ACC112 (cell line): ENCODE data around the gene TRIB2.

Source experiments
- H2AFZ ChIP-seq: fragments of 200-600 bp; sonication (generic); one replicate; pipeline ENCODE4 v1.6.0; 2017; ENCODE audit warnings: antibody characterized with exemption, low read length; ENCODE audit not compliant: unreplicated experiment
- H3K27ac ChIP-seq: fragments of 200-600 bp; sonication (generic); 2 replicates; pipeline ENCODE4 v1.5.1; 2014; ENCODE audit warnings: low read depth, mild to moderate bottlenecking, antibody characterized with exemption, low read length, moderate library complexity
- H3K27me3 ChIP-seq: fragments of 200-600 bp; sonication (generic); 2 replicates; pipeline ENCODE4 v1.6.1; 2014; ENCODE audit warnings: mild to moderate bottlenecking, antibody characterized with exemption, low read length, moderate library complexity, mixed read lengths; ENCODE audit not compliant: insufficient read depth
- H3K36me3 ChIP-seq: fragments of 200-600 bp; sonication (generic); 2 replicates; pipeline ENCODE4 v1.6.1; 2016; ENCODE audit warnings: mild to moderate bottlenecking, antibody characterized with exemption, low read length, moderate library complexity, mixed read lengths; ENCODE audit not compliant: insufficient read depth
- H3K4me1 ChIP-seq: fragments of 200-600 bp; sonication (generic); one replicate; pipeline ENCODE4 v1.6.1; 2016; ENCODE audit warnings: low read length, mixed read lengths; ENCODE audit not compliant: insufficient read depth, unreplicated experiment, control insufficient read depth
- H3K4me3 ChIP-seq: fragments of 200-600 bp; sonication (generic); 2 replicates; pipeline ENCODE4 v1.5.1; 2014; ENCODE audit warnings: mild to moderate bottlenecking, low read depth, low read length
- H3K79me2 ChIP-seq: fragments of 200-600 bp; sonication (generic); one replicate; pipeline ENCODE4 v1.6.0; 2016; ENCODE audit warnings: low read length; ENCODE audit not compliant: control insufficient read depth, unreplicated experiment, insufficient read depth

The TRIB2 gene

DNA sequence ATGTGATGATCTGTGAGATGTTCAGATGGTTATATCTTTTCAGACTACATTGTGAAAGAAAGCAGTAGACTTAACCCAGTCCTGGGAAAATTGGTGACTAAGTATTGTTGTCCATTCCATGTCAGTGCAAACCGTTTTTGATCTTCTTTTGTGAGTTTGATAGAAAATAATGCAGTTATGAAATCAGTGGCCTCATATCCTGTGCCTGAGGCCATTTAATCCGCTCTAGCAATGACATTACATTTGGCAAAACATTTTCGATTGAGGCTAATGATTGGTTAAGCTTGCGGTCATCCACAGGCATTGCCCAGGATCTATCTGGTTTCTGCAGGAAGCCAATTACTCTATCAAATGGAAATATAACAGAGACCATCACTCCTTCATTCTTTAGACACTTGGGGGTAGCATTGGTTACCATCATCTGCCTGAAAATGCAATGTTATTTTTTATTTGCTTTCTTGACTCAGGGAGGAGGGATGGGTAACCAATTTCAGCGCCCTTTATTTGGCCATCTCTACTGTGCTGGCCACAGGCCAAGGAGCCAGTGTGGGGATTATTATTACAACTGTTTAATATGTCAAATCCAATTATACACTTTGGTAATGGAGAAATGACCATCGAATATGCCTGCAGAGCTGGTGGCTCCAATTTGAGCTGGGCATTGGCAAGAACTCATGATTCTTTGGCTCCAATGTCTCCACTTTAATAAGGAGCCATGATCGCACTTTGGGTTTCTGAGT lies 33.6 kb downstream of the TRIB2 start:
- Histone ChIP-seq H2AFZ (no peak overlapping the region), H3K4me1 (no peaks in the 10 kb centered on the region), H3K27ac (no peak overlapping the region), H3K79me2 (no peaks in the 10 kb centered on the region), H3K27me3 (no peaks in the 10 kb centered on the region), H3K4me3 (no peak overlapping the region), H3K36me3 (no peaks in the 10 kb centered on the region)

DNA sequence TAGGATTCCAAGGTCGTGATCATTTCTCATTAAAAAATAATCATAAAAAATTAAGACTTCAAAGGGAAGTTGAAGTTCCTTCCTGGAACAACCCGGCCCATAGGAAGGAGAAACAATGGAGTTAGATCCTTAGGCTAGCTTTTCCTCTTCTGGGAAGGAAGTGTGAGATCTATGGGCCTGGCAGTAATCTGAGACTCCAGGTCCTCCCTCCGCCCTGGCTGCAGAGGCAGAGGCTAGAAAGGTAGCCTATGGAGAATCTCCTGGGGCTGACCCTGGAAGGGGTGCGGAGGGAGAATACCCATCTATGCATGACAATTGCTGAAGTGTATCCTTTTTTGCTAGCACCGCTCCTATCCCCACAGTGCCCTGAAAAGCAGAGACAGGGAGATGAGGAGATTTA lies 37.9 kb downstream of the TRIB2 start:
- no peak overlapping the region for H3K4me3 ChIP-seq
- H3K27ac ChIP-seq, result no peak overlapping the region
- peaks cover 11% of the 10 kb centered on the region for H3K4me1 ChIP-seq
- H3K36me3 ChIP-seq, result no peaks in the 10 kb centered on the region
- no peaks in the 10 kb centered on the region for H3K27me3 ChIP-seq
- no peak overlapping the region for H2AFZ ChIP-seq
- no peaks in the 10 kb centered on the region for H3K79me2 ChIP-seq

DNA sequence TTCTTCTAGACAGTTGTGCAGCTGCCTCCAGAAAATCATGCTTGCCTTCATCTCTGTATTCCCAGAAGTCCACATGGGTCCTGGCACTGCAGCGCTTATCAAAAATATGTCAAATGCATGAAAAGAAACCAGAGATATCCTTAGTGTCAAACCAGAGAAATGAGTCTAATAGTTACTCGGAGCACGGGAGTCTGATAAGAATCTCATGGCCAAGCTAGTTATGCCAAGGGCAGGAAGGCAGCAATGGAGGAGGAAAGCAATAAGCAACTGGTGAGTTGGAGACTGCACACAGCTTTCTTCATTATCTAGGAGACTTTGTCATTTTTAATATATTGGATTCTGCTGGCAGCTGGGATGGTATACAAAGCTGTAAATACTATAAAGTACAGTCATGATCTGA lies 38.6 kb downstream of the TRIB2 start:
- Histone ChIP-seq H3K36me3 (no peaks in the 10 kb centered on the region), H3K4me1 (peaks cover 18% of the 10 kb centered on the region), H2AFZ (no peak overlapping the region), H3K4me3 (no peak overlapping the region), H3K27me3 (no peaks in the 10 kb centered on the region), H3K79me2 (no peaks in the 10 kb centered on the region), H3K27ac (no peak overlapping the region)

GRCh38 chr2:12759248-12759647 lies 42.5 kb downstream of the TRIB2 start:
- H2AFZ ChIP-seq, result no peak overlapping the region

DNA sequence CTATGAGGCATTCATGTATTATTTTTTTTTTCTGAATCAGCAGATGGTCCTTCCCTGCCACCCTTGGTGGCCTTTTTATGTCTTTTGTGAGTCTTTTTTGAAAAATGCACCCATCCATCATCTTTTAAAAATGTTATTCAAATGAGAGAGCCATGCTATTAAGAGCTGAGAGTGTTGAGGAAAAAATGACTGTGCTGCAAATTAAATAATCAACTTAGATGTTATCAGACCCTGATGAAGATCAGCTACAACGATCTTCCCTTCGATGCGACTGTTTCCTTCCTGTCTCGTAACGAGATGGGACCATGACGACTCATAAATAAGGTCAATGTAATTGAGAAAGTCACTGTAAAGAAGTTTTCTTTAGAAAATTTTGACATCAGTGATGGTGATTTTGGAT lies 44.4 kb downstream of the TRIB2 start:
- H2AFZ ChIP-seq, result no peak overlapping the region
- H3K36me3 ChIP-seq, result no peaks in the 10 kb centered on the region
- no peaks in the 10 kb centered on the region for H3K27me3 ChIP-seq
- H3K27ac ChIP-seq, result no peak overlapping the region
- peaks cover 50% of the 10 kb centered on the region for H3K4me1 ChIP-seq
- no peaks in the 10 kb centered on the region for H3K79me2 ChIP-seq
- no peak overlapping the region for H3K4me3 ChIP-seq

More at GRCh38 chr2:12759248-12759647, 42.5 kb downstream of the TRIB2 start:
- Histone ChIP-seq H3K36me3 (no peaks in the 10 kb centered on the region), H3K4me1 (peaks cover 39% of the 10 kb centered on the region), H3K4me3 (no peak overlapping the region), H3K27ac (peak overlapping the region; percentile 88), H3K27me3 (no peaks in the 10 kb centered on the region), H3K79me2 (no peaks in the 10 kb centered on the region)

- peaks cover 50% of the 10 kb centered on the region for H3K4me1 ChIP-seq
- H2AFZ ChIP-seq, result no peak overlapping the region
- no peak overlapping the region for H3K4me3 ChIP-seq
- peak overlapping the region; percentile 37; the same call in 1 of the 2 replicates for H3K27ac ChIP-seq
- H3K79me2 ChIP-seq, result no peaks in the 10 kb centered on the region
- no peaks in the 10 kb centered on the region for H3K27me3 ChIP-seq
- H3K36me3 ChIP-seq, result no peaks in the 10 kb centered on the region
These were observed 45.6 kb downstream of the TRIB2 start for GRCh38 chr2:12762337-12762736.

DNA sequence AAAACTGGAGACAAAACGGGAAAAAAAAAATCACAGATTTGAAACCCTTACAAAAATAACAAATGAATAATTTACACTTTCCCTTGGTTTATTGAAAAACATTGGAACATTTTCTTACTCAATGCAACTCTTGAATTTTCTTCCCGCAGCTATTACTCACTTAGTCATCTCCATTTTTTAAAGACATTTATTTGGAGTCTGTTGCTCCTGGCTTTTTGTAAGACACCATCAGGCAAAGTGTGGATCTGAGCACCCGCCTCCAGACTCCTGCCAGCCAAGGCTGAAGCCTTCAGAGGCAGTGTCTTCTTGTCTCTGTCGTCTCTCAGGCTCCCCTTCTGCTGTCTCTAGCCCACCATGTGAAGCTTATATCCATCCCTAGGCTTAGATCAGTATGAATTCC lies 46.2 kb downstream of the TRIB2 start:
- Histone ChIP-seq H2AFZ (peak overlapping the region; percentile 61), H3K4me3 (no peak overlapping the region), H3K27me3 (no peaks in the 10 kb centered on the region), H3K27ac (peak overlapping the region; percentile 37), H3K36me3 (no peaks in the 10 kb centered on the region), H3K4me1 (peaks cover 50% of the 10 kb centered on the region), H3K79me2 (no peaks in the 10 kb centered on the region)

DNA sequence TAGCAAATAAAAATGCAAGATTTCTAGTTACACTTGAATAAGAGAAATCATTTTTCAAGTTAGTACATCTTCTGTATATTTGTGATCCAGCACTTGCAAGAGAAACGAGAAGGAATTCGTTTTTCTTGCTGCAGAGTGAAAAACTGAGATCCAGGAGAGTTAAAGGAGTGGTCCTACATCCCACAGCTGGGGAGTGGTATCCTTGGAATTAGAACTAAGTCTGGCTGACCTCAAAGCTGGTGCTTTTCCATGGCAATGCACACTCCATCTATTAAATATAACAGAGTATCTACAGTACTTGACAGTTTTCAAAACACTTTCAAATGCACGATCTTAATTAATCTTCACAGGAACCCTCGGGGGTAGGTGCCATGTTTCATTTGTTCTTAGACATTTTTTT lies 46.8 kb downstream of the TRIB2 start:
- Histone ChIP-seq H3K27ac (peak overlapping the region; percentile 37), H3K27me3 (no peaks in the 10 kb centered on the region), H3K79me2 (no peaks in the 10 kb centered on the region), H3K36me3 (no peaks in the 10 kb centered on the region), H3K4me3 (no peak overlapping the region), H2AFZ (peak overlapping the region; percentile 61), H3K4me1 (peaks cover 50% of the 10 kb centered on the region)

DNA sequence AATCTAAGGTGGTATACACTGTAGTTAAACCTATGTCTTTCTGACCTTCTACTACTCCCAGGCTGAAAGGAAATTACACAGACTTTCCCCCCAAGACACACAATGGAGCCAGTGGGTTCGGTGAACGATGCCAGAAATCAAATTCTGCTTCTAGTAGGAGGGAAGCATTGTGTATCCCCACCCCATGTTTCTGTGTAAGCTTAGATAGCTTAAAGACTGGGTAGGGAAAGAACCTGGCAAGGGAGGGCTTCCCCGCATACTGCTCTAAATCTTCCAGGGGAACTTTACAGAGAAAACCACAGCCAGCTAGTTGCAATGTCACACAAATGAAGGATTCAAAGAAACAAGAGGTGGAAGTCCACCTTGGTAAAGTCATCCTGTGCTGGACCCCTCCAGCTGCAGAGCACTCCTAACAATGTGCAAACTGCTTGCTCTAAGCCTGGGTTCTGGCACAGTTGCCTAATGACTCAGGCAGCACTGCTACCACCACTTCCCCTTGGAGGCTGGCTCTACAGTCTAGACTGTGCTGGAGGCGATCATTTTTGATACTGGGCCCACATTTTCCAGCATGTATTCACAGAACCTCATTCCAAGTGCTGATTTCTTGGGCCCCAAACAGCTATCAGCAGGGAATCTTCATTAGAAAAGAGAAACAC lies 47.5 kb downstream of the TRIB2 start:
- no peak overlapping the region; the same call in 1 of the 2 replicates for H3K27ac ChIP-seq
- no peaks in the 10 kb centered on the region for H3K79me2 ChIP-seq
- peaks cover 43% of the 10 kb centered on the region for H3K4me1 ChIP-seq
- no peaks in the 10 kb centered on the region for H3K36me3 ChIP-seq
- H3K4me3 ChIP-seq, result no peak overlapping the region
- H2AFZ ChIP-seq, result no peak overlapping the region
- H3K27me3 ChIP-seq, result no peaks in the 10 kb centered on the region

DNA sequence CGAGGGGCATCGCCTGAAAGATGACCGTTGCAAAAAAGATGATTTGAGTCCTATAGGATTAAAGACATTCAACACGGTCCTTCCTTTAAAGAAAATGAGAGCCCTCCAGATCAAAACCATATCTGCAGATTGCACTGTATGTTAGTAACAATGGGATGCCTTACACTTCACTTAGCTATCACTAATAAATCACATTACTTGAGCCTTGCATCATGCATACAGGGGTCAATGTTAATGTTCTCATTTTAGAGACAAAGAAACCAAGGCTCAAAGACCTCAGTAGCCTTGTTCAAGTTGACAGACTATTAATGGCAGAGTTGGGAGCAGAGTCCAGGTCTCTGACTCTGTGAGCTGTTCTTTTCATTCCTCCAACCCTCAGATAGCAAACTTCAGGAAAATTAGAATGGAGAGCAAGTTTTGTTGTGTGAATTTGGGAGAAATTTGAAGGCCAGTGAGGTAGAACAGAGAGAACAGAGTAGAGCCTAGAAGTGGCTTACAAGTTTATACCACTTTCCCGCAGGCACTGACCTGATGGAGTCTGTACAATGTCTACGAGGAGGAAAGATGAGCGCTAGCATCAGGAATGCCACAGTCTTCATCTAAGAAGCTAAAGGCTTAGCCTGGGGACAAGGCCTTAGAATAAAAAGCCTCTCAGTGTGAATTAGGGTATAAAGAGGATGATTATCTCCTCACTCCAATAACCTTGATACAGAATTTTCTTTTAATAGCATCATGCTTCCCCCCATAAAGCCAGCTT lies 48.3 kb downstream of the TRIB2 start:
- Histone ChIP-seq H3K27ac (no peak overlapping the region; the same call in 1 of the 2 replicates), H3K27me3 (no peaks in the 10 kb centered on the region), H2AFZ (no peak overlapping the region), H3K36me3 (no peaks in the 10 kb centered on the region), H3K4me1 (peaks cover 35% of the 10 kb centered on the region), H3K4me3 (no peak overlapping the region), H3K79me2 (no peaks in the 10 kb centered on the region)
